ENCODE measurements around the gene ACAA1.

DNA sequence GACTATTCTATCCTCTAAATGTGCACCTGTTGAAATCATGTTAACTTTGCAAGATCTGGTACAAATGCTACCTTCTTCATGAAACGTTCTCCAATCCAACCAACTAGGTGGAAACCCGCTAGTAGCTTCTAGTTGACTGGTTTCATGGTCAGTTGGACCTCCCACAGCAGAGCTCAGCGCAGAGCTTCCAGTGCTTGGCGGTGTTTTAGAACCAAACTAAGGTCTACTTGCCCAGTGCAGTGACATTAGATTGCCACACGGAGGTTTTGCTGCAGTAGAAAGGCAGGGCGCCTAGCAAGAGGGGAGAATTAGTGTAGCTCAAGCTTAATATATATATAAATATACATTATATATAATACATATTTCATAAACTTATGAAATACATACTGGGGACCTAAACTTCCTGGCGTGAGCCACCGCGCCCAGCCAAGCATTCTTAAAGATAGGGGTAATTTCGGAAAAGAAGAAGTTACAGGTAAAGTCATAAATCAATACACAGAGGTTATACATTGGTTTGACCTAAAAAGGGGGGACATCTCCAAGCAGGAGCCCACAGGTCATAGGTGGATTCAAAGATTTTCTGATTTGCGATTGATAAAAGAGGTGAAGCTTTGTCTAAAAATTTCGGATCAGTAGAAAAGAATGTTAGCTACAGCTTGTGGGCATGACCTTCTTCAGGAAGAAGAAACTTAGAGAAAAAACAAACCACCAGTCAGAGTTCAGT, 26.4 kb upstream of the ACAA1 start:
- no peak for TF ChIP-seq EZH2 (IDR thresholded peaks at IDR 0.05; ENCODE audit: low read depth)
- TF ChIP-seq, protein P1, sequence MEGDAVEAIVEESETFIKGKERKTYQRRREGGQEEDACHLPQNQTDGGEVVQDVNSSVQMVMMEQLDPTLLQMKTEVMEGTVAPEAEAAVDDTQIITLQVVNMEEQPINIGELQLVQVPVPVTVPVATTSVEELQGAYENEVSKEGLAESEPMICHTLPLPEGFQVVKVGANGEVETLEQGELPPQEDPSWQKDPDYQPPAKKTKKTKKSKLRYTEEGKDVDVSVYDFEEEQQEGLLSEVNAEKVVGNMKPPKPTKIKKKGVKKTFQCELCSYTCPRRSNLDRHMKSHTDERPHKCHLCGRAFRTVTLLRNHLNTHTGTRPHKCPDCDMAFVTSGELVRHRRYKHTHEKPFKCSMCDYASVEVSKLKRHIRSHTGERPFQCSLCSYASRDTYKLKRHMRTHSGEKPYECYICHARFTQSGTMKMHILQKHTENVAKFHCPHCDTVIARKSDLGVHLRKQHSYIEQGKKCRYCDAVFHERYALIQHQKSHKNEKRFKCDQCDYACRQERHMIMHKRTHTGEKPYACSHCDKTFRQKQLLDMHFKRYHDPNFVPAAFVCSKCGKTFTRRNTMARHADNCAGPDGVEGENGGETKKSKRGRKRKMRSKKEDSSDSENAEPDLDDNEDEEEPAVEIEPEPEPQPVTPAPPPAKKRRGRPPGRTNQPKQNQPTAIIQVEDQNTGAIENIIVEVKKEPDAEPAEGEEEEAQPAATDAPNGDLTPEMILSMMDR (conservative IDR thresholded peaks at IDR 0.05) = no peak
